Body of pancreas (tissue), 4 donors: ENCODE data around the gene UHRF1. TPM values are rescaled to one million over a fixed set of nuclear protein-coding genes. Genes with fewer than 3 reads are reported as not detected.

ENCODE experiments used
- ATAC-seq: fragments of 150-250 bp; one replicate; pipeline ENCODE4 v1.9.1; 2016
- DNase-seq, 4 donors: peaks; one replicate each; pipeline ENCODE4 v3.0.0-alpha.2; 2019
- H3K27ac ChIP-seq, 4 donors: fragments of 200-600 bp; sonication (generic); 1 replicate in 3 of 4; 2 replicates in 1 of 4; pipeline versions ENCODE4 v1.5.1 to v1.6.1; 2016 to 2019; ENCODE audit warnings: mild to moderate bottlenecking in 1 of 4, mixed read lengths in 1 of 4, moderate library complexity in 1 of 4
- H3K27me3 ChIP-seq, 2 donors: fragments of 200-600 bp; sonication (generic); one replicate each; pipeline ENCODE4 v1.6.0; 2016; ENCODE audit warnings: mild to moderate bottlenecking in 1 of 2
- H3K36me3 ChIP-seq, 2 donors: fragments of 200-600 bp; sonication (generic); replicated peaks in 1 of 2; 2 replicates each; pipeline ENCODE4 v1.5.1; 2016; ENCODE audit warnings: low read depth in 2 of 2; ENCODE audit not compliant: insufficient read depth in 1 of 2
- H3K4me1 ChIP-seq: fragments of 200-600 bp; sonication (generic); one replicate; pipeline ENCODE4 v1.6.0; 2016
- H3K4me3 ChIP-seq, 2 donors: fragments of 200-600 bp; sonication (generic); 1 replicate in 1 of 2; 2 replicates in 1 of 2; pipeline ENCODE4 v1.5.1; 2016 to 2019
- H3K9me3 ChIP-seq, 3 donors: fragments of 200-600 bp; sonication (generic); 1 replicate in 2 of 3; 2 replicates in 1 of 3; pipeline ENCODE4 v1.5.1; 2016
- CTCF ChIP-seq, 7 experiments: fragments of 450-650 bp in 4 of 7; fragments of 200-600 bp in 3 of 7; sonication (generic) in 3 of 7; IDR thresholded peaks; one replicate each; pipeline ENCODE4 v1.5.1; 2016 to 2019; ENCODE audit warnings: antibody characterized with exemption in 7 of 7
- POLR2A ChIP-seq, 3 donors: fragments of 450-650 bp; IDR thresholded peaks; one replicate each; pipeline ENCODE4 v1.6.1; 2016; ENCODE audit warnings: antibody characterized with exemption in 3 of 3, mild to moderate bottlenecking in 2 of 3
- WGBS, 2 donors: methylation state at CpG; one replicate each; pipeline ENCODE4 v1.1.5; 2017; 5-methylcytosine and 5-hydroxymethylcytosine counted together
- intact Hi-C: fragments of 100-400 bp; cut with DNase I; formaldehyde crosslinking; loops from one replicate; pipeline ENCODE4 v1.15.1; 2023
- total RNA-seq, 2 donors: library from RNA; depleted of rRNA; stranded (reverse); fragments of >200 nt; gene quantifications; one replicate each; pipeline ENCODE4 v1.1.0, GENCODE V29; 2016

The UHRF1 gene
- total RNA-seq, 2 donors from 2014 or later: 2.1 to 3.3 TPM

- H3K4me1 ChIP-seq: no peaks in the 10 kb centered on the region
- DNase-seq: no peak
- no peaks in the 10 kb centered on the region for H3K36me3 ChIP-seq
- no peak within 1 kb of the TSS for H3K27ac ChIP-seq
- ATAC-seq: no peak
- H3K27me3 ChIP-seq: no peaks in the 10 kb centered on the region
- intact Hi-C loops: no loop called here
- WGBS, 2 donors: 75 to 90% methylated on average over 5 to 7 of the region's 7 CpGs
- TF ChIP-seq CTCF (IDR thresholded peaks at IDR 0.05): no peak
- no peaks in the 10 kb centered on the region for H3K9me3 ChIP-seq
- no peak within 1 kb of the TSS for H3K4me3 ChIP-seq
Observed at GRCh38 chr19:4902796-4903195, 6.5 kb upstream of the UHRF1 start, which contains the start of gene ARRDC5. TSS of gene ARRDC5 (minus strand) at chr19:4902896. CDS start at chr19:4902825, 71 bp downstream.

- intact Hi-C loops: no loop called here
- DNase-seq: no peak
- 56 to 72% methylated on average over 3 of the region's 3 CpGs for WGBS, 2 donors
Observed at GRCh38 chr19:4904481-4904880, 4.8 kb upstream of the UHRF1 start.

GRCh38 chr19:4906963-4907362 lies 2.3 kb upstream of the UHRF1 start:
- no peaks in the 10 kb centered on the region for H3K9me3 ChIP-seq
- DNase-seq (no peak), ATAC-seq (no peak)
- peaks cover 0 to 4% of the 10 kb centered on the region in 2 donors for H3K27me3 ChIP-seq
- H3K4me3 ChIP-seq: no peak overlapping the region
- intact Hi-C loops: loop anchor here (5.0 kb wide), 1 partner anchor 35 kb away; no protein-coding TSS in a partner anchor
- H3K4me1 ChIP-seq: peaks cover 26% of the 10 kb centered on the region
- no peak for TF ChIP-seq CTCF (IDR thresholded peaks at IDR 0.05)
- no peak for TF ChIP-seq POLR2A (IDR thresholded peaks at IDR 0.05)
- no peaks in the 10 kb centered on the region for H3K36me3 ChIP-seq
- 70 to 79% methylated on average over 7 to 8 of the region's 8 CpGs for WGBS, 2 donors
- H3K27ac ChIP-seq: no peak overlapping the region

More at GRCh38 chr19:4904481-4904880, 4.8 kb upstream of the UHRF1 start:
- Histone ChIP-seq H3K9me3 (no peaks in the 10 kb centered on the region), H3K36me3 (no peaks in the 10 kb centered on the region), H3K27ac (no peak overlapping the region), H3K27me3 (peaks cover 0 to 4% of the 10 kb centered on the region in 2 donors), H3K4me1 (peaks cover 6% of the 10 kb centered on the region), H3K4me3 (no peak overlapping the region)
- ATAC-seq: no peak
- TF ChIP-seq POLR2A (IDR thresholded peaks at IDR 0.05): no peak
- TF ChIP-seq CTCF (IDR thresholded peaks at IDR 0.05): no peak

- H3K36me3 ChIP-seq: no peaks in the 10 kb centered on the region
- ATAC-seq: no peak
Observed at GRCh38 chr19:4908360-4908759, 941 bp upstream of the UHRF1 start.

More at GRCh38 chr19:4908360-4908759, 941 bp upstream of the UHRF1 start:
- Histone ChIP-seq H3K27ac (no peak overlapping the region), H3K4me3 (no peak overlapping the region), H3K4me1 (peaks cover 28% of the 10 kb centered on the region), H3K9me3 (no peaks in the 10 kb centered on the region), H3K27me3 (peaks cover 0 to 4% of the 10 kb centered on the region in 2 donors)
- TF ChIP-seq POLR2A (IDR thresholded peaks at IDR 0.05) (no peak), CTCF (IDR thresholded peaks at IDR 0.05) (no peak)
- intact Hi-C loops: loop anchor here (5.0 kb wide), 1 partner anchor 36 kb away; no protein-coding TSS in a partner anchor
- DNase-seq: no peak
- 76 to 78% methylated on average over 5 of the region's 5 CpGs for whole genome bisulfite sequencing, 2 donors
